T-helper 1 cell (primary cell): Measurements from ENCODE around the gene TRIM56.
"Not testable (repeated sequence)": the region's sequence is repeated elsewhere in the genome, so short reads cannot be mapped to it uniquely, and the experiment has no call there.

Experiments
- DNase-seq, 5 donors: peaks; one replicate each; pipeline ENCODE4 v3.0.0-alpha.2; 2012 to 2020

The TRIM56 gene

GRCh38 chr7:101114492-101114891, 29.2 kb downstream of the TRIM56 start:
- no peak for DNase-seq

GRCh38 chr7:101115215-101115614, 29.9 kb downstream of the TRIM56 start:
- no peak for DNase-seq

- DNase-seq: no peak
These were observed 31.6 kb downstream of the TRIM56 start for GRCh38 chr7:101116898-101117297.

- no peak for DNase-seq
These were observed 33.6 kb downstream of the TRIM56 start for GRCh38 chr7:101118856-101119255.

- DNase-seq: no peak
These were observed 34.6 kb downstream of the TRIM56 start for GRCh38 chr7:101119876-101120275.

- DNase-seq: no peak
These were observed 35.0 kb downstream of the TRIM56 start for GRCh38 chr7:101120315-101120714.

GRCh38 chr7:101121631-101121990, 36.3 kb downstream of the TRIM56 start:
- not testable (repeated sequence) for DNase-seq

GRCh38 chr7:101121991-101122932, 37.0 kb downstream of the TRIM56 start:
- DNase-seq: no peak

- DNase-seq: no peak
These were observed 37.8 kb downstream of the TRIM56 start for GRCh38 chr7:101122933-101123702.

GRCh38 chr7:101123703-101124068, 38.4 kb downstream of the TRIM56 start:
- no peak for DNase-seq

- DNase-seq: no peak
These were observed 39.2 kb downstream of the TRIM56 start for GRCh38 chr7:101124376-101125056.

- peak in 1 of 5 donors; percentile 25 for DNase-seq
These were observed 40.8 kb downstream of the TRIM56 start for GRCh38 chr7:101125989-101126650.

GRCh38 chr7:101126651-101127459, 41.6 kb downstream of the TRIM56 start, which contains the start of gene SERPINE1:
Gene SERPINE1, plus strand, starts transcription at chr7:101127104. Its CDS starts 1,290 bp downstream, at chr7:101128394.
- peak in 4 of 5 donors; percentile 12 to 65 (median 20) for DNase-seq

- no peak for DNase-seq
These were observed 42.3 kb downstream of the TRIM56 start for GRCh38 chr7:101127460-101128039.

- no peak for DNase-seq
These were observed 43.0 kb downstream of the TRIM56 start for GRCh38 chr7:101128040-101128834.

- DNase-seq: no peak
These were observed 44.4 kb downstream of the TRIM56 start for GRCh38 chr7:101129603-101130117.

GRCh38 chr7:101132626-101133600, 47.6 kb downstream of the TRIM56 start:
- DNase-seq: not testable (repeated sequence)

GRCh38 chr7:101133621-101134398, 48.5 kb downstream of the TRIM56 start:
- no peak for DNase-seq
